Skin epidermis (tissue), 12 donors: ENCODE data around the gene MPPE1.
"Not testable (repeated sequence)": the region's sequence is repeated elsewhere in the genome, so short reads cannot be mapped to it uniquely, and the experiment has no call there.

Source experiments
- H3K27ac ChIP-seq, 21 experiments: fragments of 200-600 bp; sonication (generic) in 11 of 21; one replicate each; pipeline ENCODE4 v1.5.0; 2020; ENCODE audit warnings: mild to moderate bottlenecking in 3 of 21, inconsistent platforms in 2 of 21, moderate library complexity in 2 of 21
- H3K4me3 ChIP-seq, 7 experiments: fragments of 200-600 bp; sonication (generic) in 2 of 7; one replicate each; pipeline ENCODE4 v1.5.0; 2020; ENCODE audit warnings: inconsistent platforms in 2 of 7, mild to moderate bottlenecking in 2 of 7, moderate library complexity in 1 of 7

The MPPE1 gene

GRCh38 chr18:11862468-11863137, 45.5 kb downstream of the MPPE1 start:
- H3K4me3 ChIP-seq = no peak overlapping the region
- peak overlapping the region in 1 of 21 experiments; percentile 49 for H3K27ac ChIP-seq

GRCh38 chr18:11861583-11862288, 46.4 kb downstream of the MPPE1 start:
- no peak overlapping the region for H3K4me3 ChIP-seq
- H3K27ac ChIP-seq = peak overlapping the region in 3 of 21 experiments; percentile 23 to 49 (median 35)

- H3K27ac ChIP-seq = peak overlapping the region in 7 of 21 experiments; percentile 3 to 41 (median 14)
These were observed 47.3 kb downstream of the MPPE1 start for GRCh38 chr18:11860594-11861450.

GRCh38 chr18:11859903-11860407, 48.2 kb downstream of the MPPE1 start:
- peak overlapping the region in 7 of 21 experiments; percentile 3 to 73 (median 32) for H3K27ac ChIP-seq

More at GRCh38 chr18:11860594-11861450, 47.3 kb downstream of the MPPE1 start:
- H3K4me3 ChIP-seq = no peak overlapping the region

GRCh38 chr18:11859282-11859830, 48.8 kb downstream of the MPPE1 start:
- Histone ChIP-seq H3K4me3 (no peak overlapping the region), H3K27ac (peak overlapping the region in 11 of 21 experiments; percentile 7 to 79 (median 50))

More at GRCh38 chr18:11859903-11860407, 48.2 kb downstream of the MPPE1 start:
- H3K4me3 ChIP-seq = no peak overlapping the region

GRCh38 chr18:11857177-11857887, 50.8 kb downstream of the MPPE1 start:
- H3K27ac ChIP-seq = peak overlapping the region in 18 of 21 experiments; percentile 3 to 78 (median 62)
- H3K4me3 ChIP-seq = no peak overlapping the region

- not testable (repeated sequence) for H3K4me3 ChIP-seq, H3K27ac ChIP-seq
These were observed 53.6 kb downstream of the MPPE1 start for GRCh38 chr18:11854554-11854953.

- Histone ChIP-seq H3K4me3 (peak overlapping the region; percentile 72 to 98 (median 89)), H3K27ac (peak overlapping the region; percentile 37 to 99 (median 94))
These were observed 56.2 kb downstream of the MPPE1 start for GRCh38 chr18:11851806-11852337.

- Histone ChIP-seq H3K27ac (peak within 1 kb of the TSS; percentile 37 to 99 (median 94)), H3K4me3 (peak within 1 kb of the TSS; percentile 72 to 98 (median 89))
These were observed 56.8 kb downstream of the MPPE1 start, which contains the start of gene CHMP1B for GRCh38 chr18:11851146-11851805. TSS of gene CHMP1B (plus strand) at chr18:11851413. CDS start at chr18:11851512, 99 bp downstream.

- H3K4me3 ChIP-seq = peak overlapping the region; percentile 72 to 98 (median 89)
- H3K27ac ChIP-seq = peak overlapping the region; percentile 34 to 99 (median 94)
These were observed 57.3 kb downstream of the MPPE1 start for GRCh38 chr18:11850821-11851145.

GRCh38 chr18:11849841-11850634, 58.1 kb downstream of the MPPE1 start:
- peak overlapping the region; percentile 72 to 98 (median 89) for H3K4me3 ChIP-seq
- peak overlapping the region; percentile 34 to 99 (median 94) for H3K27ac ChIP-seq

GRCh38 chr18:11849279-11849678, 58.8 kb downstream of the MPPE1 start:
- H3K27ac ChIP-seq = peak overlapping the region in 16 of 21 experiments; percentile 76 to 99 (median 96)
- no peak overlapping the region for H3K4me3 ChIP-seq

GRCh38 chr18:11847811-11848210, 60.3 kb downstream of the MPPE1 start:
- H3K4me3 ChIP-seq = no peak overlapping the region
- H3K27ac ChIP-seq = no peak overlapping the region

GRCh38 chr18:11845654-11846053, 62.5 kb downstream of the MPPE1 start:
- Histone ChIP-seq H3K4me3 (no peak overlapping the region), H3K27ac (no peak overlapping the region)

- H3K27ac ChIP-seq = no peak overlapping the region
- no peak overlapping the region for H3K4me3 ChIP-seq
These were observed 63.7 kb downstream of the MPPE1 start for GRCh38 chr18:11844436-11844835.

- Histone ChIP-seq H3K4me3 (no peak overlapping the region), H3K27ac (no peak overlapping the region)
These were observed 65.6 kb downstream of the MPPE1 start for GRCh38 chr18:11842562-11842961.

- Histone ChIP-seq H3K4me3 (no peak overlapping the region), H3K27ac (no peak overlapping the region)
These were observed 67.6 kb downstream of the MPPE1 start for GRCh38 chr18:11840493-11840892.
